GM18511 (cell line): ENCODE results near the gene KLHDC4.
A peak's percentile ranks its signal among the peaks of the same experiment; 100 is the strongest.

Source experiments
- ATAC-seq: cut with Tn5 transposase; IDR thresholded peaks from one replicate; pipeline ENCODE4 v1.9.1; 2021; ENCODE audit warnings: mild to moderate bottlenecking, moderate library complexity; ENCODE audit not compliant: unreplicated experiment

KLHDC4 gene

DNA sequence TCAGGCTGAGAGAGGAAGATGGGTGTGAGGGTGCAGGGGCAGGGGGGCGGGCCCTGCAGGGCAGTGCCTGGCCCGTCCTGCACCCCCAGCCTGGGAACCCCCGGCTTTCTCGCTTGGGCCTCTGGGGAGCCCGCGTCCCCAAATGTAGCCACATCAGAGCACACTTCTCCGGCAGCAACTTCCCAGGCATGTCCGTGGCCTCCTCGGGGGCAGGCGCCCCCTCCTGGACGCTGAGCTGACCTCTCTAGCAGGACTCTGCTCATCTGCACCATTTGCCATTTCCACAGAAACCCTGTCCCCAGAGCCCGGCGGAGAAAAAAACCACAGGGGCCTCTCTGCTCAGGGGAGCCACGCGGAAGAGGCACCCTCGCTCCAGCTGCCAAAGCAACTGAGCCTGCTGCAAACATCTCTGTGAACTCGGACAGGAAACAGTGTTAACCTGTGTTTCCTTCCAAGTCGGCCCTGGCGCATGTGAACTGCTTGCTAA, 63.4 kb downstream of the KLHDC4 start:
- ATAC-seq, result peak; percentile 71

DNA sequence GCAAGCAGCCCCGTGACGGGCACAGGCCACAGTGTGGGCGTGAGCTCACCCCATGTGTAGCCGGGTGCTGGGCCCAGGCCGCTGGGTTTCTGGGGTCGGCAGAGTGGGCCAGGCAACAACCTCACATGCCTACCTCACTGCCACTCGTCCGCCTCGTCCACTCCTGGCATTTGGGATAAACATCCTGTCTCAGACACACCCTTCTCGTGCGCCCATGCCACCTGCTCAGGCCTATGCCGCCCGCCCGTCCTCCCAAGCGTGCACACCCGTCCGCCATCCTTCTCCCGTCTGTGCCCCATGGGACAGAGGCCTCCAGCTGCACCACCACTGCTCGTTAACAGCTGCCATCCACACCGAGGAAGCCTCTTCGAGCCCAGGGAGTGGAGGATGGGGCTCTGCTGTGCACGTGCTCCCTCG, 64.3 kb downstream of the KLHDC4 start:
- ATAC-seq, result no peak

DNA sequence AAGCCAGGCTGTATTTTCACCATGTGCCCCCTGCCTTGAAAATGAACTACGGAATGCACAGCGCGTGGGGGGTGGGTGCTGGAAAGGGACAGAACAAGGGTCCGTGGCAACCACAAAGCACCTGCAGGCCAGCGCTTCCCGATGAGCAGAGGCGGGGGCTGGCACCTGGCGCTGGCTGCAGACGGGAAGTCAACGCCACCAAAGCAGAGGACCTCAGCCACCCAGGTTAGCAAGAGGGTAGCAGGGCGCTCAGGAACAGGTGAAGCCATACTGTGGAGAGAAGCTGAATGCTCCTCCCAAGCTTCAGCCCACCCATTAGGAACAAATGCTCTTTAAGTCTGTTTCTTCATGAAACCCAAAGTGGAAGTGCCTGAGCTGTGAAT, 64.7 kb downstream of the KLHDC4 start:
- ATAC-seq, result no peak

DNA sequence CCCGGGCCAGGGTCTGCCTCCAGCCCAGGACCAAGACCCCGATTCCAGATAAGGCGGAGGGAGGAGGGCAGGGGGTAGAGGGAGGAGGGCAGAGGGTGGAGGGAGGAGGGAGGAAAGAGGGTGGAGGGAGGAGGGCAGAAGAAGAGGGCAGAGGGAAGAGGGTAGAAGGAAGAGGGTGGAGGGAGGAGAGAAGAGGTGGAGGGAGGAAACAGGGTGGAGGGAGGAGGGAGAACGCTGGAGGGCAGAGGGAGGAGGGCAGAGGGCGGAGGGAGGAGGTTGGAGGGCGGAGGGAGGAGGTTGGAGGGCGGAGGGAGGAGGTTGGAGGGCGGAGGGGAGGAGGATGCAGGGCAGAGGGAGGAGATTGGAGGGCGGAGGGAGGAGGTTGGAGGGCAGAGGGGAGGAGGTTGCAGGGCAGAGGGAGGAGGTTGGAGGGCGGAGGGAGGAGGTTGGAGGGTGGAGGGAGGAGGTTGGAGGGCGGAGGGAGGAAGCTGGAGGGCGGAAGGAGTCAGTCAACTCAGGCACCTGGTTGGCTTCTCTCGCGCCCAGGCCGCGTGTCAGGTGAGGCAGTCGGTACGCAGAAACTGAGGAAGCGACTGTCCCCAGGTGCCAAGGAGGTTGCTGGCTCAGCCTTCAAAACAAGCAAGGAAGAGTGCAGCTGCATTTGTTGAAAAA, 65.2 kb downstream of the KLHDC4 start:
- no peak for ATAC-seq

DNA sequence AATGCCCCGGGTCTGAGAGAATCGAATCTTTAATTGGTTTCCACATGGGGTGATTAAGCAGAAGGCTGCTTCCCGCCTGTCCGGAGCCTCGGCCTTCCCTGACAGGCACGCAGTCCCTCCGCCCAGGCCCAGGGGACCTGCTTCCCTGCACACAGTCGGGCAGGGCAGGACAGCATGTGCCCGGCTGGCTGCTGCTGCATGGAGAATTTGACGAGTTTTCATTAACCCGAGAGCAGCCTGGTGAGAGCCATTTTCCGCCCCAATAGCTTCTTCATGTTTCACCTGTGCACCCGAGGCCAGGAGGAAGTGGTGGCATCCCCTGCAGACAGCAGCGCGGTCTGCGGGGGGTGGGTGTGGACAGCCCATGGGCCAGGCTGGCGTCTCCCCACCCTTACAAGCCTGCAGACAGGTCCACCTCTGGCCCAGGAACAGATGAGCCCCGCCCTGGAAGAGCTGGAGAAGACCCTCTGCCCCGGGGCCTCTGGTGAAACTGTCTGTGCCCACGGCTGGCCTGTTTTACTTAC, 67.0 kb downstream of the KLHDC4 start:
- no peak for ATAC-seq

DNA sequence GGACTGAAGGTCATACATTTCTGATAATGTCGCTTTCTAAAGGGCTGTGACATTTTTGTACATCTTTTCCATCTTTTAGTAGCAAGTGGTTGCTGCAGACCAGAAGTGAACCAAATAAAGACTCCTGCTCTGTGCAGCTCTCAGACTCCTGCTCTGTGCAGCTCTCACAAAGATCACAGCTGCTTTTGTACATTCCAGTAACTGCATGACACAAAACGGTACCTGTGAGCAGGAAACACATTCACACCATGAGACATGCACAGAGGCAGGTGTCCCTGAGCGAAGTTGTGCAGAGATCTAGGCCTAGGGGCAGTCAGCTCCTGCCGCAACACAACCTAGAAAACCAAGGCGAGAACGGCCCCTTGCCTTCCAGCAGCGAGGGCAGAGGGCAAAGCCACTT, 67.5 kb downstream of the KLHDC4 start:
- ATAC-seq, result no peak

DNA sequence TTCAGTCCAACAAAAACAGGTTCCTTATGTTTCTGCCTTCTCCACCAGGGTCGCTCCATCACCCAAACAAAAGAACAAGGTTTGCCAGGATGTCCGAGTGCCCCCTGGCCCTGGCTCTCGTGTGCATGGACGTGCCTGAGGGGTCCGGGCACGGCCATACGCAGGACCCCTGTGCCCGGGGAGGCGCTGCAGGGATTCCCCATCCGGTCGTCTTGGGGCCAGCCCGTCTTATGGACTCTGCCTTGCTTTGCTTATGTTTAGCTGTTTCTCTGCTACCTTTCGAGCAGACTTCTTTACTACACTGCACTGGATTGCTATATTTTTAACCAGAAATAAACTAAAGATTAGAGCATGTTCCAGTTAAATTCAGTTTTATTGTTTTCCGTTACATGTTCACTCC, 68.0 kb downstream of the KLHDC4 start:
- no peak for ATAC-seq

DNA sequence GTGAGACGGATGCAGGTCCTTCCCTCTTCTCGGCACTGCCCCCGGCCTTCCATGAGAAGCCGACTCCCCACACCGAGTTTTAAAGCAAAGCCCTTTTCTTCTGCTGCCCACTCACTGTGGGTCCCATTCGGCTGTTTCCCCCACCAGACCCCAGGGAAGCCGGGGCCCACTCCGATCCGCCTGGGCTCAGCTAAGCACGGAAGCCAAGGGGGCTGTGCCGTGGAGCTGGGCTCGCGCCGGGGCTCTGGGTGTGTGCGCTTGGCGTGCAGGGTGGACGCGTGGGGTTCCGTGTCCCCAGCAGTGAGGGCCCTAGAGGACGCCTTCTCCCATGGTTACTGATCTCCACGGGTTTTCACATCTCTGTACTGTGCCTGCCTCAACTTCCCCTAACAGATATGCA, 68.5 kb downstream of the KLHDC4 start:
- ATAC-seq, result no peak

DNA sequence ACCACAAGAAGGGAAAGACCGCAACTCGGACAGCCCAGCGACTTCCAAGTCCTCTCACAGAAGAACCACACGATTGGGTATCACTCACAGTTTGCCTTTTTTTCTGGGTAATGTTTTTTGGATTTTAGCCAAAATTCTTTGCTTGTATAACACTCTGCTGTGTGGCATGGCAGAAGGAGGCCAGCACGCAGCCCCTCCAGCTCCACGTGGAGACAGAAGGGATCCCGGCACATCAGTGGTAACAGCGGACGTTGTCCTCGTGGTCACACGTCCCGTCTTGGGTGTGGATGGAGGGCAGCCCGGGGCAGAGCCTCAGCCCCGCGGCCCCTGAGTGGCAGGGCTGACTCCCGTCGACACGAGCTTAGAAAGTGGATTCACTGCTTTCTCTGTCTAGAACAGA, 69.1 kb downstream of the KLHDC4 start:
- no peak for ATAC-seq

DNA sequence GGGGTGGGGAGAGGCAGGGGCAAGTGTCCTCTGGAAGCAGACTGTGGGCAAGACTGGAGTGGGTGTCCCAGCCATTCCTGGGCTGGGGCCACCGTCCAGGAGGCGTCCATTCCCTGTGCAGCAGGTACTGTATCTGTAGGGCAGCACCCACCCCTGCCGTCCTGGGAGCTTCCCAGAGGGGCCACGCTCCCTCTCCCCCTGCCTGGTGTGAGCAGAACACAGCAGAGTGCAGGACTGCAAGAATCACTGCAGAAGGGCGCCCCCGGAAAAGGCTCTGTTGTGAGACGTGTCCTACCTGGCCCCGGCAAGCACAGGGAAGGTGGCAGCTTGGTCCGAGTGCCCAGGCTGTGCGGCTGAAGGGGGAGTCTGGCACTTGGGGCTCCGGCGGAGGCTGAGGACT, 70.3 kb downstream of the KLHDC4 start:
- ATAC-seq, result no peak

DNA sequence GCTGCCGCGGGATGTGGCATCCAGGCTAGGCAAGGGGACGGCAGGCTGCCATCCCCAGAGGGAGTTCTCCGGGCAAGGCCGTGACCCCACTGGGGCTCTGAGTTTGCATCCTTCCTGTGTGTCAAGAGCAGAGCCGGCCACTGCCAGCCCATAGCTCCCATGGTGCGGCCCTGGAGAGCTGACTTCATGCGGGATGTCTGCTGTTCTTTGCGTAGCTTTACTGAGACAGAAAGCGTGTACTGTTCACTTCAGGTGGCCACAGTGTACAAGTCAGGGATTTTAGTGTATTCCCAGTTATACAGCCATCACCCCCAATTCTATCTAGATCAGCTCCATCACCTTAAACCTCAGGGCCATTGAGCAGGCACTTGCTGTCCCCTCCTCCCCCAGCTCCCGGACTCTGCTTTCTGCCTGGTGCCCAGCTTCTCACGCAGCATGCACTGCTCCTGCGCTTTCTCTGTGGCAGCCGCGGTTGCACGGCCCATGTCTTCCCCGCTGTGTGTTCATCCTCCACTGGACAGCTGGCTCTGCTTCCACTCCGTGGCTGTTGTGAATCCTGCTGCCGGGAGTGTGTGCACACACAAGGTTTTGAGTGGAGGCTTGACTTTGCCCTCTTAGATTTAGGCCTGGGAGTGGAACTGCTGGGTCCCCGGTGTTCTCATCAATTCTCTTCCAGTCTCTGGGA, 71.2 kb downstream of the KLHDC4 start:
- no peak for ATAC-seq

DNA sequence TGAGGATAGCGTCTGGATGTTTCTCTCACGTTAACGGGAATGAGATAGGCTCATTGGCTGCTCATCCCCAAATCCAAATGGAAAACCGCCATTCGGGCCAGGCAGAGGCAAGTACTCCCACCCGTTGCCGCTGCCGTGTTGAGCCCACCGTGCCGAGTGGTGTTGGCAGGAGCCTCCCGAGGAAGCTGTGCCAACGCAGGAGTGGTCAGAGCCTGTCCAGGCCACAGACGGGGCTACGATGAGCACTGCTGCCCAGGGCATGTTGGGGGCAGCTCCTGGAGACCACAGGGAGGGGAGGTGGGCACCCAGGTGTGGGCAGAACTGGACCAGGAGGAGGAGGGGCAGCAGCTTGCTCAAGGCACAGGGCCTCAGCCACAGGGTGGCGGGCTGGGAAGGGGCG, 72.0 kb downstream of the KLHDC4 start:
- ATAC-seq, result no peak

DNA sequence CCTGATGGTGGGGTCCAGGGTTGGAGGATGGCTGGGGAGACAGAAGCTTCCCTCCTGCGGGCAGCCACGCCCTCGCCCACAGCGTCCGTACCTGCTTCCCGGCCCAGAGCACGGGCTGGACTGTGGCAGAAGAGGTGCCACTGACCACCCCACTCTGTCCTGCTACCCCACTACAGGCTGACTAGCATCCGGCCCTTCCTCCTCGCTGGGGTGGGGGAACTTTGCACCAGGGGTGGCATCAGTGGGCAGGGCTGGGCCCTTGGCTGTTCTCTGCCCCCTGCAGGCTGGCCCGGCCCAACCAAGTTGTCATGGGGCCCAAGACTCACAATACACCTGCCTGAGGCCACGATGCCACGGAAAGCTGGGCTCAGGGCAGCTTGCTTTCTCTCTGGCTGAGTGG, 73.0 kb downstream of the KLHDC4 start:
- ATAC-seq, result no peak

DNA sequence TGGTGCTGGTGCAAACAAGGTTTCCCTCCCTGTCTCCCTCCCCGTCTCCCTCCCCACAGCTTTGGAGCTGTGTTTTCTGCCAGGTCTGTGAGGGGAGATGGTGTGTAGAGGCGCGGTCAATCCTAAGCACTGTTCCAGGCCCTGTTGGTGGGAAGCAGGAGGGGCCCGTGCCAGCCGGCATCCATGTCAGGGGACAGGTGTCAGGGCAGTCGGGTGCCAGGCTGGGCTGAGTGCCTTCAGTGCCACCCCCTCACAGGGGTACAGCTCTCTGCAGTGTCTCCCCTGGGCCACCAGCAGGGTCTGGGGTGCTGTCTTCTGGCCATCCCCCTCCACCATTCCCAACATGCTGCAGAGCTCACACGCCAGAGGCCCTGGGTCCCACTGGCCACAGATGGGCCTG, 73.6 kb downstream of the KLHDC4 start:
- ATAC-seq, result no peak

DNA sequence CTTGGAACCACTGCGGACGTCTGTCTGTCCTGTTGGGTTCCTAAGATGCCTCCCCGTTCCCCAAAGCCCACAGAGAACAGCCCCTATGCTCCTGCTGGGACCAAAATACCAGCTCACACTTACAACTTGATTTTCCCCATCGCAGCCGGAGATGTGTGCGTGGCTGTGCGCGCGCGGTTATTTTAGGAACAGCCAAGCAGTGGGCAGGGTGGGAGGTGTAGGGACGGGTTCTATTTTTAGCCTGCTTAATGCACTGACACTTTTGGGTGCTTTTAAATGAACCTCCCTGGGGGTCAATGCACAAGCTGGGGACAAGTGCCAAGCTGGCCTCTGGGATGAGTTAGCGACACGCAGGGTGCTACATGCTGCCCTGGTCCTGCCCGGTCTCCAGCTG, 74.1 kb downstream of the KLHDC4 start:
- no peak for ATAC-seq

DNA sequence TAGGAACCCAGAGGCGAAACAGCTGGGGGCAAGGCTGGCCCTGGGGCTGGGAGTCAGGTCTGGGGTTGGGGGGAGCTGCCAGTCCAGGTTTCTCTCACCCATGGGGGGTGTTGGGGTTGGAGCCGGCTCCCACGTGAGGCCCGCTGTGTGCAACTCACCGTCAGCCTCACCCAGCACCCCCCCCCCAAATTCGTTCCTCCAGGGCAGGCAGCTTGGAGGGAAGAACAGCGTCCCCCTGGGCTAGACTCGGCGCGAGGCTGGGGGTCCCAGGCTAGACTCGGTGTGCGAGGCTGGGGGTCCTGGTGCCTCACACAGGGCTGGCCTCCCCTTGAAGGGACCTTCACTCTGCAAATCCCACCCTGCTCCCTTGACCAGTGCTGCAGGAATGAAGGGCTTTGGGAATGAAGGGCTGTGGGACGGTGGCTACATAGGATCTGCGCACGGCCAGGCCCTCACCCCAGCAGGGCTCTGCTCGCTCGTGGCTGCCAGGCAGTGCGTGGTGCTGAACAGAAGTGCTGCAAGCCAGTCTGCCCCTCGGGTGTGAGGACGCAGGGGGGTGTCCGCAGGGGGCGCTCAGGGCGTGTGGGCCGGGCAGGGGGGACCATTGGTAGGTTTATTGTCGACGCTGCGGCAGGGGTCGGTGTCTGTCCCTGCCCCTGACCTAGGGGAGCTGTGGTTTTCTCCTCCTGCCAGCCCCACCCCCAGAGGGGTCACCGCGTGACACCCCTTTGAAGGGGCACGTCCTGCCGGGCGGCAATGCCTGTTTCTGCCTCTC, 74.7 kb downstream of the KLHDC4 start:
- no peak for ATAC-seq

DNA sequence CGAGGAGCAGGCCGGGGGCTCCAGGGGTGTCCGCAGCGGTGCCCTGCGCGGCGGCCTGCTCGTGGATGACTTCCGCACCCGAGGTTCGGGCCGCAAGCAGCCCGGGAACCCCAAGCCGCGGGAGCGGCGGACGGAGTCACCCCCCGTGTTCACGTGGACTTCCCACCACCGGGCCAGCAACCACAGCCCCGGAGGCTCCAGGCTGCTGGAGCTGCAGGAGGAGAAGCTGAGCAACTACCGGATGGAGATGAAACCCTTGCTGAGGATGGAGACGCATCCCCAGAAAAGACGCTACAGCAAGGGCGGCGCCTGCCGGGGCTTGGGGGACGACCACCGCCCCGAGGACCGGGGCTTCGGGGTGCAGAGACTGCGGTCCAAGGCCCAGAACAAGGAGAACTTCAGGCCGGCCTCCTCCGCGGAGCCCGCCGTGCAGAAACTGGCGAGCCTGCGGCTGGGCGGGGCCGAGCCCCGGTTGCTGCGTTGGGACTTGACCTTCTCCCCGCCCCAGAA, 75.8 kb downstream of the KLHDC4 start:
- no peak for ATAC-seq

DNA sequence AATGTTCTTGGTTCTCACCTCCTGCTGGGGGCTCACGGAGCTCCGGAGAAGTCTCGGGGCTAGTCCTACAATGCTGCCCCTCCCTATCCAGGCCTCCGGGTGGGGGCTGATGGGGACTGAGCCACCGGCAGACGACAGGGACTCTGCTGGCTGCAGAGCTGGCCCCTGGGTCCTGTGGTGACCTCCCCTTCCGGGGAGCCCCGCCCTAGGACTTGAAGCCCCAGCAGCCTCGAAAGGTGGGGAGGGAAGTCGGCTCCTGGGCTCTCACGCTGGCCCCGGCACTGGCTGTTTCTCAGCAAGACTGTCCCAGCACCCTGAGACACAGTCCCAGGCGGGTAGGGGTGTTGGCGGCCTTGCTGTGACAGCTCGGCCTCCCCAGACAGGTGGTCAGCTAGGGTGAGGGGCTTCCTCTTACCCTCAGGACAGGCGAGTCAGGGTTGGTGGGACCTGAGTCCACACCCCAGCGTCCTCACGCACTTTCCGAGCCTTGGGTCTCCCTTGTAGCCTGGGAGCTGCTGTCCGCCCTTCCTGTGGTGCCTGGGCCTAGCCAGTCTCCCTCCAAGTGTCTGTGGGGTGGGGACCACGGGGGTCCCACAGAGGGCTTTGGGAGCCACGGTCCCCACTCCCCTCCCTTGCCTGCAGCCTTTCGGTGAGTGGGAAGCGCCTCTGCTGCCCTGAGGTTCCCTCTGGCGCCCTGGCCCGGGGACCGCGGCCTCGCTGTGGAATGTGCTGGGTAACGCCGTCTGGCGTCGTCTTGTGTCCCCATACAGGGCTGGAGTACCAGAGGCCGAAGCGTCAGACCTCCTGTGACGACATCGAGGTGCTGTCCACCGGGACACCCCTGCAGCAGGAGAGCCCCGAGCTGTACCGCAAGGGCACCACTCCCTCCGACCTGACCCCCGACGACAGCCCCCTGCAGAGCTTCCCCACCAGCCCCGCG, 76.6 kb downstream of the KLHDC4 start:
- ATAC-seq, result no peak

DNA sequence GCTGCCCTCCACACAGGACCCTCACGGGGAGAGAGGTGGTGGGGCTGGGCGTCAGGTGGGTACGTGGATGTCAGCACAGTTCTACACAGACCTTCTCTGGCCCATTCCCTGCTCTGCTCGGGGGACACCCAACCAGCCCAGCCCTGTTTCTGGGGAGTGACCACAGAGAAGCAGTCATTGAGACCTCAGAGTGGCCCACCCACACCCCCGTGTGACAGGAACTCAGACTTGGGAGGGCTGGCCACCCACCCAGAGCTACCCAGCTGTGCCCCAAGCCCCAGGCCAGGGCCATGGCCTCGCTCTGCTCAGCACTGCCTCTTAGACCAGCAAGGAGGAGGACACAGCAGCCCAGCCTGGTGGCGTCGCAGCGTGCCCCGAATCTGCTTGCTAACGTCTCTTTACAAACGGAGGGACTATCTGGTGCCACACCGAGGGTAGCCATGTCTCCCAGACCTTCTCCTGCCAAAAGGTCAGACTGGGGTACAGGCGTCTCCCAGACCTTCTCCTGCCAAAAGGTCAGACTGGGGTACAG, 77.7 kb downstream of the KLHDC4 start:
- no peak for ATAC-seq
